GM18858 (cell line): ENCODE data around the gene LY9.

ENCODE experiments used
- ATAC-seq: cut with Tn5 transposase; IDR thresholded peaks from one replicate; pipeline ENCODE4 v1.9.1; 2021; ENCODE audit not compliant: unreplicated experiment

The LY9 gene

GRCh38 chr1:160801836-160802580, 6.0 kb downstream of the LY9 start:
- no peak for ATAC-seq

DNA sequence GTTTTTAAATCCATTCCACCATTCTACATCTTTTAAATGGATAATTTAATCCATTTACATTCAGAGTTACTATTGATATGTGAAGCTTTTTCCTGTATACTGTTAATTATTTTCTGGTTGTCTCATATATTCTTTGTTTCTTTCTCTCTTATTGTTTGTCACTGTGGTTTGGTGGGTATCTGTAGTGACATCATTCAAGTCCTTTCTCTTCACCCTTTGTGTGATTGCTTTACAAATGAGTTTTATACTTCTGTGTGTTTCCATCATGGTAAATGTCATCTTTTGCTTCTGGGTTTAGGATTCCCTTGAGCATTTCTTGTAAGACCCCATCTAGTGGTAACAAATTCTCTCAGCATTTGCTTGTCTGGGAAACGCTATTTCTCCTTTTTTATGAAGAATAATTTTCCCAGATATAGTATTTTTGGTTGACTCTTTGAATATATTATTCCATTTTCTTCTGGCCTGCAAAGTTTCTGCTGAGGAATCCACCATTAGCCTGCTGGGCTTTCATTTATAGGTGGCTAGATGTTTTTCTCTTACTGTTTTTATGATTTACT, 10.2 kb downstream of the LY9 start:
- no peak for ATAC-seq

DNA sequence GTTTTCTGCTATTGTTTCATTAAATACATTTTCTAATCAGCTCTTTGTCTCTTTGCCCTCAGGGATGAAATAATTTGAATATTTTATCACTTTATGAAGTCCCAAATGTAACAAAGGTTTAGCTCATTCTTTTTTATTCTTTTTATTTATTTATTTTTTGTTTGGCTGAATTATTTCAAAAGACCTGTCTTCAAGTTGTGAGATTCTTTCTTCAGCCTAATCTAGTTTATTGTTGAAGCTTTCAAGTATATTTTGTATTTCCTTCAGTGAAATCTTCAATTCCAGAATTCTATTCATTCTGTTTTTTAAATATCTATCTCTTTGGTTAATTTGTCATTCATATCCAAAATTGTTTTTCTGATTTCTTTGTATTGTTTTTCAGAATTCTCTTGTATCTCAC, 10.8 kb downstream of the LY9 start:
- ATAC-seq, result no peak

DNA sequence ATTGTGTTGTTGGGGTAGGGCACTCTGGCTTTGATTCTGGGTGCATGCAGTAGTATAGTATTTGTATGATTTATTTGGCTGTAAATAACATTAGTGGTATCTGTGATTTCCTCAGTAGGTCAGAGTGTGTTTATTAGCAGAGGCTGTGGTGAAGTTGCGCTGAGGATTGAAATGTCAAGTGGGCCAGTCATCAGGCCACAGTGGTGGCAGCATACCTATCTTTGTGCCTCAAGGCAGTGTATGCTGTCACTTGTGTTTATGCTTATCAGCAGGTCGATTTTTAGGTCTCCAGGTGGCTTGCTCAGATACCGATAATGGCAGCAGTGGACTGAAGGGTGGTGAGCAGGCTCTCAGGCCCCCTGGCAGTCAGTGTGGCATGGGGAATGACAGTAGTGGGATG, 11.3 kb downstream of the LY9 start:
- no peak for ATAC-seq

DNA sequence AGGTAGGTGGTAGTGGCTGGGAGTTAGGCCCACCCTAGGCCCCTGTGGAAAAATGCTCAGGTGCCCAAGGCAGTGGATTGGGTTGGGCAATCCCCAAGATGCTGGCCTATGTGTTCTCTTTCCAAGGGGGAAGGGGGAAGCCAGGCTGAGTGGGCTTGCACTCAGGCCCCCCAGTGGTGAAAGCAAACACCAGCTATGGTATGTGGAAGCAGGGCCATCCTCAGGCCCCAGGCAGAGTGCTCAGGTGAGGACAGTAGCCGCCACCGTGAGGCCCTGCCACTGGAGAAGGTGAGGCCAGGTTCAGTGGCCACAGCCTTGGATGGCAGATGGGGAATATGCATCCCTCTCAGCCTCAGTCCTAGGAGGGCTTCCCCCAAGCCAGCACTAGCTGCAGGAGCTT, 11.8 kb downstream of the LY9 start:
- no peak for ATAC-seq

DNA sequence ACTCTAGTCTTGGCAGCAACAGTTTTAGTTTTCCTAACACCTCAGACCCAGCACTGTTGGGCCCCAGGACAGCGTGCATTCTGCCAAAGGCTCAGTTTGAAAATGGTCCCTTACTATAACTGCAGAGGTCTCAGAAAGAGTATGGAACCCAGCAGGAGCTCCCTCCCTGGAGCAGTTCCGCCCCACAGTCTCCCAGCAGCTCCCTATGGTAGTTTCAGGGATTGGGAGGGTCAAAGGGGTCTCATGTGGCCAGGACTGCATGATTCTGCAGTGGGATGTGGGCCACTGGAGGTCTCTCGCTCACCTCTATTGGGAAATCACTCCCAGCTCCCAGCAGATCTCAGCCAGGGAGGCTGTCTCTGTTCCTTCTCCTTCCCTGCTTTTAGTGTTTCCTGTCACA, 12.3 kb downstream of the LY9 start:
- no peak for ATAC-seq

GRCh38 chr1:160810486-160810885, 14.5 kb downstream of the LY9 start:
- ATAC-seq, result no peak

GRCh38 chr1:160811147-160811546, 15.2 kb downstream of the LY9 start:
- ATAC-seq, result no peak

DNA sequence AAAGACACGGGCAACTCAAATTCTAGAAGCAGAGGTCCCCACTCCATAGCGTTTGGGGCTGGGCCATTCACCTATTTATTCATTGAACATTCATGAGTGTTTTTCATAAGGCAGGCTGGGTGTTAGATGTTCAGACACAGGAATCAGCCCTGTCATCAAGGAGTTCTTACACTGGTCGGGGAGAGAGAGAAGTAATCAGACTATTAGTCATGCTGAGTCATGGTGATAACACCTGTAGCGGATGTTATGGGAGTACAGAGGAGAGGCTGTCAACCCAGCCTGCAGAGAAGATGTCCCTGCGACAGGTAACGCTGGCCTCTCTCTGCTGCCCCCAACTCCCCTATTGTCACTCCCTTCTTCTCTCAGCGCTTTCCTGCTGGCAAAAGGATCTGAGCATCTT, 17.2 kb downstream of the LY9 start:
- ATAC-seq, result no peak

- no peak for ATAC-seq
Observed at GRCh38 chr1:160814316-160814715, 18.3 kb downstream of the LY9 start.

DNA sequence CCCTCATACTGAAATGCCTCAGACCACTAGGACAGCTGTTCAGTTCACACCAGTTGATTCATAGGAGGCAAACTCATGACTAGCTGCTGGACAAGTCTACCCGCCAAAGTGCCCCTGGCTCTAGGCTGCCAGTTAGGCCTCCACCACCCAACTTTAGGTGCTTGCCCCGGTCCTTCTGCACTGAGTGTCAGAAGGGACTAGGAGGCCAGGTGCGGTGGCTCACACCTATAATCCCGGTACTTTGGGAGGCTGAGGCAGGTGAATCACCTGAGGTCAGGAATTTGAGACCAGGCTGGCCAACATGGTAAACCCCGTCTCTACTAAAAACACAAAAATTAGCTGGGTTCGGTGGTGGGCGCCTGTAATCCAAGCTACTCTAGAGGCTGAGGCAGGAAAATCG, 18.9 kb downstream of the LY9 start:
- no peak for ATAC-seq

GRCh38 chr1:160818207-160818937, 22.4 kb downstream of the LY9 start:
- ATAC-seq, result no peak

GRCh38 chr1:160819186-160819585, 23.2 kb downstream of the LY9 start:
- ATAC-seq, result no peak

GRCh38 chr1:160821627-160822026, 25.7 kb downstream of the LY9 start:
- no peak for ATAC-seq

DNA sequence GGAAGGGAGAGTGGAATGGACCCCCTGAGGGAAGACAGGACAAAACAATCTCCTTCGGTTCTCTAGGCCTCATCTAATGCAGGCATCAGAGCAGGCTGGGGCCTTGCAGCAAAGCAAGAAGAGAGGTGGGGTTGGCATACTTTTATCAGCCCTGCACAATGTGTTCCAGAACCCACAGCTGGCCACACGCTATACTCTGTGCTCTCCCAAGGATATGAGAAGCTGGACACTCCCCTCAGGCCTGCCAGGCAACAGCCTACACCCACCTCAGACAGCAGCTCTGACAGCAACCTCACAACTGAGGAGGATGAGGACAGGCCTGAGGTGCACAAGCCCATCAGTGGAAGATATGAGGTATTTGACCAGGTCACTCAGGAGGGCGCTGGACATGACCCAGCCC, 27.3 kb downstream of the LY9 start:
- ATAC-seq, result no peak

- no peak for ATAC-seq
Observed at GRCh38 chr1:160826546-160826945, 30.6 kb downstream of the LY9 start.

GRCh38 chr1:160827418-160827817, 31.4 kb downstream of the LY9 start:
- ATAC-seq, result no peak

- no peak for ATAC-seq
Observed at GRCh38 chr1:160829766-160830165, 33.8 kb downstream of the LY9 start.

DNA sequence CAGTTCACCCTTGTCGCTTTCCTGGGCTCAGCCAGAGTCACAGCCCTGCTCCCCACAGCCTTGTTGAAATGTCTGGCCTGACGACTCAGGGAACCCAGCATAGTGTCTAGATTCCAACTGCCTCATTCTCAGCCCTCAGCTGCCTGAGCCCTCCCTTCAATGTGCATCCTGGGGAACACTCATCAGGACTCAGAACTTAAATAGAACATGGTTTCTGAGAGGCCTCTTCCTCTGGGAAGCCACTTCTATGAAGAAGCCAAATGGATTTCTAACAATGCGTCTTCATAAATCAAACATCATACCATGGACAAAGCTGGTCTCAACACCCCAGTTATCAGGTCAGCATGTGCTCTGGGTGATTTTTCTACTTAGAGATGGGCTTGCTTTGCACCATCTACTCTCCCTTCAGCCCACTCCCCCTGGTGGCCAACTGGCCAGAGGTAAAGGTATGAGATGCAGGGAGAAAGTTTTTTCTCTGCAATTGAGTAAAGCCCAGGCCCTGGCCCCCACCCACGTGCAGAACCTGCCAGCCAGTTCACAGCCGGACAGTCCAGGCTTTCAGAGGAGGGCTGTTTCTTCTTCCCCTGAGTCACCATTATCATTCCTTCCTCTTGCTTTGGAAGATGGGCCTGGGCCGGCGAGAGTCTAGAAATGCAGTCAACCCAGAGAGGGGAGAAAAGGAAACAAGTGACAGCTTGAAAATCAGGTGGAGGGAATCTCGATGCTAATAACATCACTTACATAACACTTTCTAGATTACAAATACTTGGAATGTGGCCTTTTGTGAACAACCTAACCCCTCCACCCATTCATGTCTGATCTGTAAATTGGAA, 34.6 kb downstream of the LY9 start:
- no peak for ATAC-seq

GRCh38 chr1:160834945-160835565, 39.1 kb downstream of the LY9 start:
- ATAC-seq, result no peak

GRCh38 chr1:160835751-160836150, 39.8 kb downstream of the LY9 start:
- ATAC-seq, result no peak
